Stimulated activated CD8-positive, alpha-beta memory T cell treated with anti-CD3 and anti-CD28 coated beads, Interleukin-12 subunit alpha, Interleukin-12 subunit beta, amount 100 ng/mL, for 4 hours (primary cell): ENCODE results near the gene CABP7.

Source experiments
- DNase-seq: peaks from one replicate; pipeline ENCODE4 v3.0.0-alpha.2; 2020; ENCODE audit warnings: low read depth

The CABP7 gene

DNA sequence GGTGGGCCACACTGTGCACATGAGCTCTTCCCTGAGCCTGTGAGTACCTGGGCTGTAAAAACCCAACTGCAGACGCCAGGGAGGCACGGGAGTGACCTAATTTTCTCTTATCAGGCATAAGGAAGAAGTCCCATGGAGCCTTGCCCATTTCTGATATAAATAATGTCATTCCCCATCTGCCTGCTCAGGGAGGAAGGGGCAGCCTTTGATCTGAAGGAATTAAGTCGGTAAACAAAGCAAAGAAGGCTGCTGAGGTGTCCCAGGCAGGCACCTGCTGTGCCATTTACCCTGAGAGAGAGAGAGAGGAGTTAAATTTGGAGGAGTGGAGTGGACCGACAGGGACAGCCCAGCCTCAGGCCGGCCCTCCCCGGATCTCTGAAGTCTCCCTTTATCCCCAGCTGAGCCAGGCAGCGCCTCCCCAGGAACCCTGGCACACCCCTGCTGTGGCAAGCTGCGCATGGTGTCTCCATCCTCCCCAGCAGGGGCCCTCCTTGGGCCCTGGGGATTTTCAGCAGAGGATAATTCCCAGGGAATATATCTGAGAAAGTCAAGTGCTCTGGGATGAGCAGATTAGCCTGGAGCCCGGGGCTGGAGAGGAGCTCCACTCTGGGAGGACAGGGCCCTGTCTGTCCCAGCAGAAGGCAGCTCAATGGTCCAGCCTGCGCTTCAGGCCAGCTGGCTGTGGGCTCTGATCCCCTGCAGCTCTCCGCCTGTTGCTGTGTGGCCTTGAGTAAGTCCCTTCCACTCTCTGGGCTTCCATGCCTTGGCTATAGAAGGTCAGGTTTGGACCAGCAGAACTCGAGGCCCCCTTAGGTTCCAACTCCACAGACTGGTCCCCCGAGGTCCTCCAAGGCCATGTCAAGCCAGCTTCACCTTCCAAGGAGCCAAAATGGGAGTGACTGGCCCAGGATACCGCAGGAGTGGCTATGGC, 17.5 kb upstream of the CABP7 start:
- no peak for DNase-seq

GRCh38 chr22:29702931-29703501, 16.8 kb upstream of the CABP7 start:
- no peak for DNase-seq

GRCh38 chr22:29703569-29704195, 16.1 kb upstream of the CABP7 start:
- DNase-seq, result no peak

DNA sequence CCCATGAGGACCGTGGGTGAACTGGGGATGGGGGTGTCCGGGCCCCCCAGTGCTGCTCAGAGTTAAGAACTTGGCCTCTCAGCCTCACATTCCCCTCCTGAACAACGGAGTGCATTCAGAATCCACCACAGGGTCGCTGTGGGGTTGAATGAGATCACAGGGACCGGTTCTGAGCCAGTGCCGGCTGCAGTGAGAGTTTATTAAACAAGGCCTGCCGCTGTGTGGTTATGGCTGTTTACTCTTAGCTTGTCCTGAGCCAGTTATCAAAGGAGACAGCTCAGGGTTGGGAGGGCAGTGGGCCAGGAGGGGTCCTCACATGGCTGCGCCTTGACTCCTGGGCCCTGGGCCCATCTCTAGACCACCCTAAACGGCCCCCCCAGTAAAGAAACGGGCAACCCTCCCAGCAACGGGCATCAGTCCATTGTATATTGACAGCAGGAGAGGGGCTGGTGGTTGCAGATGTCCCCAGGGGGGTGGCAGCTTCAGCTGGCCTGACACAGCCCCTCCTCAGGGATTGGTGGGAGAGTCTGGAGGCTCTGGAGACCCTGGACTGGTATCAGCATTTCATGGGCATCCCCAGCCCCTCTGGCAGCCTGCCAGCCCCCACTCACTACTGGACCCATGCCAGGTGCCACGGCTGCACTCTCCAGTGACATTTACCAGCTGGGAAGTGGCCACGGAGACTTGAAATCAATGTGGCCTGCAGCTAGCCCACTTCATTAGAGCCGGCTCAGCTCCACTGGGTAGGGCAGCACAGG, 15.1 kb upstream of the CABP7 start:
- DNase-seq, result no peak

DNA sequence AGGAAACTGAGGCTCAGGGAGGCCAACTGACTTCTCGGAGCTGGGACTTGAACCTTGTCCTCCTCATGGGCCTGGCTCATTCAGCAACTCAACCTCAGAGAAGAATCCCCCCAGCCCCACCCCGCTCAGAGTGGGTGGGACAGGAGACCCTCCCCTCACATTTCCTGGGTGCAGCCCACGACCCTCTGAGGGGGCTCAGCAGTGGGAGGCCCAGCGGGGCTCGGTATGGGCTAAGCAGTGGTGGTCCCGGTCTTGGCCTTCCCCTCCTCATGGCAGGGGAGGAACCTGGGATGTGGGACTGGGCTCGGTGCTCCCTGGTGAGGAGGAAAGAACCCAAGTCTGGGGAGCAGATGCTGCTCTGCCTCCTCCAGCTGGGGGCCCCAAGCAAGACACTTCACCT, 14.2 kb upstream of the CABP7 start:
- no peak for DNase-seq

DNA sequence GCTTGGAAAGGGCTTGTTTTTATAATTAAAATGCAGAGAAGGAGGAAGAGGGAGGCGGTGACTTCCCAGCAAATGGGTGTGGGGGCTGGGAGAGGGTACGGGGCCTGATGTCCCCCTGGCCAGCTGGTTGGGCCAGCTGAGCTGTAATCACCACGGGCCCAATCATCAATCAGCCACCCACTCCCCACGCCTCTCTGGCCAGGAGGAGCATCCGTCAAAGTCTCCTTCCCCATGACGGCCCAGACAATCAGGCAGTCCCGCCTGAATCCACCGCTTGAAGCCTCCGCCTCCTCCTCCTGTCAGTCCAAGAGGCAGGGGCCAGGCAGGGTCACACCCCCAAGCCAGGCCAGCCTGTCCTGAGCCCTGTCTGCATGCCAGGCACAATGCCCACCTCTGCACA, 13.3 kb upstream of the CABP7 start:
- DNase-seq, result no peak

GRCh38 chr22:29707010-29707409, 12.8 kb upstream of the CABP7 start:
- no peak for DNase-seq

- no peak for DNase-seq
These were observed 12.3 kb upstream of the CABP7 start for GRCh38 chr22:29707471-29707870.

DNA sequence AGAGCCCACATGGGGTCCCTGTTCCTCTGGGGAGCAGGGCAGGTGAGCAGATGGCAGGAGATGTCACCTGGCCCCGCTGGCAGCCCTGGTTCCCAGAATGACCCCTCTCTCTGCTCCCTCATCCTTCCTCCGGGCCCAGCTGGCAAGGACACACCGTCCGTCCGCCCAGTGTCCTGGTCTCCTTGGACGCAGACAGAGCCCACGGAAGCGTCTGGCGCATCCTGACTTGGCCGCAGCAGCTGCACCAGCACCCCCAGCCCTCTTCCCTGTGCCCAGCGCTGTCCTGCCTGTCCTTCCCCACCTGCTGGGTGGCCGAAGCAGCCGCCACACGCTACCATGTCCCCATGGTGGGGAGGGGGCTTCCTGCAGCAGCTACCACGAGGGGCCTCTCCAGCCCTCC, 9.6 kb upstream of the CABP7 start:
- no peak for DNase-seq

DNA sequence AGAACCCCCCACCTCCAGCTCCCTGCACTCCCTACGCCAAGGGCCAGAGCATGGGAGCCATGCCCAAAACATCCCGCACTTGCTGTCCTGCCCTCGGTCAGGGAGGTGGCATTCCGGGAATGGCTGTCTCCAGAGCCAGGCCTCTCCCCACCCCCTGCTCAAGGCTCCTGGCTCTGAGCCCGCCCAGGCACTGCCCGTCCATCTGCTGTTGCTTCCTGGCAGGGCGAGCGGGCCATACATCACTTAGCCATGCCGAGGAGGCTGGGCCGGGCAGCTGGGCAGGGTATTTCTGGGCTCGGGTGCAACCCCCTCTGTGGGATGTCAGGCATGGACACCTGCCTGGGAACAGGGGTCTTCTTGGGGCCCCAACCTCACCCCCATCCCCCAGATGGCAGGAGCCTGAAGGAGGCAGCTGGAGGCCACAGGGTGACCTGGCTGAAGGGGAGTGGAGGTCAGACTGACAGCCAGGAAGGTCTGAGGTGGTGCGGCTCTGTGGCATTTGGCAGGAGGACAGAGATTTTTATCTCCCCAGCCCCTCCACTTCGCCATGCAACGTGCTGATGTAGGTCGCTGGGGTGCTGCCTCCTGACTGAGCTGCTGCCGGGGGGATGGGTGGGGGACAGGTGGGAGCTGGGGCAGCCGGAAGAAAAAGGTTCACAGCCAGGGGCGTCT, 8.7 kb upstream of the CABP7 start:
- no peak for DNase-seq

- DNase-seq, result no peak
These were observed 7.7 kb upstream of the CABP7 start for GRCh38 chr22:29712119-29712518.

- no peak for DNase-seq
These were observed 6.6 kb upstream of the CABP7 start for GRCh38 chr22:29713156-29713727.

DNA sequence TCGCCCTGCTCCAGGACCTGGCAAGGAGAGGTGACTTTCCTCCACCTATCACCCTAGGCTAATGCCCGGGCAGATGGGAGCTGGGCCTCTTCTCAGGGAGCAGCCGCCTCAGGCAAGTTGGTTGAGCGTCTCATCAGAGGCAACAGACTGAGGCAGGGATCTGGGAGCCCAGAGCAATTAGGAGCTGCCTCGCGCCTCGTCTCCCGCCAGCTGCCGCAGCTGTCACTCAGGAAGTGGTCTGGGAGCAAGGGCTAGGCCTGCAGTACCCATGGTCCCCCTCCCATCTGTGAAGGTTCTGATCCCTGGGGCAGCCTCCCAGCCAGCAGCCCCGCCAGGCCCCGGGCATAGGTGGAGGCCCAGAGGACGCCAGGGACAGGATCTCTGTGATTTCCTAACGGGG, 4.6 kb upstream of the CABP7 start:
- no peak for DNase-seq

GRCh38 chr22:29715705-29716104, 4.1 kb upstream of the CABP7 start:
- no peak for DNase-seq

GRCh38 chr22:29716814-29717545, 2.8 kb upstream of the CABP7 start:
- DNase-seq, result no peak

DNA sequence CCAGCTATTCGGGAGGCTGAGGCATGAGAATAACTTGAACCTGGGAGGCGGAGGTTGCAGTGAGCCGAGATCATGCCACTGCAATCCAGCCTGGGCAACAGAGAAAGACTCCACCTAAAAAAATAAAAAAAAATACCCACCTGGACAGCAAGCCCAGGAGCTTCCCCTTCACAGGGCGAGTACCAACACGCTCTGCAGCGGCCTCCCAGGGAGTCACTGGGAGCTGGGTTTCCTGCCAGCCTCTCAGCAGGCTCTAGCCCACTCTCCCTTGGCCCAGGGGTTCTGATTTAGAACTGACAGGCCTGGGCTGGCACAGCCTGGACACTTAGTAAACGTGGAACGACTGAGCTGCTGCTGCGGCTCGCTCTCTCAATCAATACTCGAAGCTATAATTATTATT, 2.0 kb upstream of the CABP7 start:
- no peak for DNase-seq

DNA sequence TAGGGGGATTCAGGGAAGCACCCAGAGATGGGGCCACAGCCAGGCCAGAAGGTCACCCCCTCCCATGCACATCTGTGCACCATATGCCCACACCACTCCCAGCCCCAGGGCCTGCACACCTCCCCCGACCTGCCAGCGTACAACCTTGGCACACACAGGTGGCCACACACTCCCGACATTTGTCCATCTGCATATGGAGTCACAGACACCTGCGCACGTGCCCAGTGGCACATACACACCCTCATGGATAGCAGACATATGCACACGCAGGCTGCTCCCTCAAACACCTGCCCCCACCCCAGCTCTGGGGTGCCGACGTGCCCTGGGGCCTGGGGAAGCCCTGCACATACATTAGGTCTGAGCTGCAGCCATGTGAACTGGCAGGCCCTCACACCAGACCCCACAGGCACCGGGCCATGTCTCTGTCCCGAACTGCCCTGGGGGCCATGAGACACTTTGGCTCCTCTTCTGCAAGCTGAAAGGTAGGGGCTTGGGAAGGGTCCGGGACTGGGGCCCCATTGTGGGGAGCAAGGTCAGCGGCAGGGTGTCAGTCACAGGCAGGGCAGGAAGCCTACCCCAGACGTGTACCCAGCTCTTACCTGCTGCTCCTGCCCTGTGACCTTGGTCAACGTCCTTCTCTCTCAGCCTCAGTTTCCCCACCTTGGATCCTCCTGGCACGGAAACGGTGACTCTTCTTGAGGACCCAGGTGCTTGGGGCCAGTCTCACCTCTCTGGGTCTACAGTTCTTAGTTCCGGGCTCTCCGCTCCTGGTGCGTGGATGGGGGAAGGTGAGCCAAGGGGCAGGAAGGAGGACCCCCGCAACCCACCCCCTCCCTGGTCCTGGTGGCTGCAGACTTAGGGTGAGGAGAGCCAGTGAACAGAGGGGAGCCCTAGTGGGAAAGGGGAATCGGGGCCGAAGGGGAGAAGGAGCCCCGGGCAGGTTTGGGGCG, 579 bp upstream of the CABP7 start:
- no peak for DNase-seq

GRCh38 chr22:29720811-29721323, 1.1 kb downstream of the CABP7 start:
- no peak for DNase-seq

- DNase-seq, result no peak
These were observed 2.3 kb downstream of the CABP7 start for GRCh38 chr22:29722151-29722550.

DNA sequence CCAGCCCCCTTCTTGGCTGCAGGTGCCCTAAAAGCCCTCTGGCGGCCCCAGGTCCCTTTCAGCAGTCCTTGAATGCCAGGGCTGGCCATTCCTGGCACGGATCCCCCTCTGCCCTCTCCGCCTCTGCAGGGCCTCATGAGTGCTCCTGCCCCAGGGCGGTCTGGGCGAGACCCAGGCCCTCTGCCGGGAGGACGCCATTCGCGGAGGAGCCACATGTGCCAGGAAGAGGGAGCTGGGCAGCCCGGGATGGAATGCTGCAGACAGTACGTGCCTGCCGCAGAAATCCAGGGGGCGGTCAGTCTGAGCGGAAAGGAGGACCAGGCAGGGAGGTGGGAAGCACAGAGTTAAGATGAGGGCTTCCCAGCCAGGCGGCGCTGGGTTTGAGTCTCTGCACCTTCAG, 2.8 kb downstream of the CABP7 start:
- DNase-seq, result no peak
